Fibroblast of lung (primary cell): Measurements from ENCODE around the gene ZNF507.

Experiments
- EZH2 ChIP-seq: IDR thresholded peaks from 2 replicates; pipeline ENCODE4 v1.5.1; 2012; ENCODE audit warnings: low read length, control low read depth, mild to moderate bottlenecking; ENCODE audit errors: missing control alignments
- TF ChIP-seq, protein P1 (sequence below), 2 donors: IDR thresholded peaks in 1 of 2; conservative IDR thresholded peaks in 1 of 2; 1 replicate in 1 of 2; 2 replicates in 1 of 2; pipeline ENCODE4 v1.5.1; 2011 to 2012; ENCODE audit warnings: low read length in 2 of 2, control low read depth in 1 of 2, inconsistent platforms in 1 of 2, low read depth in 1 of 2, mild to moderate bottlenecking in 1 of 2

DNA sequence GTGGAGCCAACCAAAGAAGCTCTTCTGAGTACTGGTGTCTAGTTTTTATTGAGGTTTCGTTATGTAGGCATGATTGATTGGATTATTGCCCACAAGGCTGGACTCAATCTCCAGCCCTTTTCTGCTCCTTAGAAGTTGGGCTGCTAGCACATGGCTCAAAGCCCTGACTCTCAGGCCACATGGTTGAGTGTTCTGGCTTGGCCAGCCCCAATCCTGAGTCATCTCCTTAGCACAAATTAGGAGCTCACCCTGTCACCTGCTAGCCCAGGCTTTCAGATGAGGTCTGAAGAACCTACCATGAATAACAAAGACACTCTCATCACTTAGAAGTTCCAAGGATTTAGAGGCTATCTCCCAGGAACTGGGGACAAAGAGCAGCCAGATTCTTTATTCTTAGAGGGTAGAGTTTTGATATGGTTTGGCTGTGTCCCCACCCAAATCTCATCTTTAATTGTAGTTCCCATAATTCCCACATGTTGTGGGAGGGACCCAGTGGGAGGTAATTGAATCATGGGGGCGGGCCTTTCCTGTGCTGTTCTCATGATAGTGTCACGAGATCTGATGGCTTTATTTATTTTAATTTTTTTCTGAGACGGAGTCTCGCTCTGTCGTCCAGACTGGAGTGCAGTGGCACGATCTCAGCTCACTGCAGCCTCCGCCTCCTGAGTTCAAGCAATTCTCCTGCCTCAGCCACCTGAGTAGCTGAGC lies 71.5 kb downstream of the ZNF507 start:
- TF ChIP-seq, protein P1, sequence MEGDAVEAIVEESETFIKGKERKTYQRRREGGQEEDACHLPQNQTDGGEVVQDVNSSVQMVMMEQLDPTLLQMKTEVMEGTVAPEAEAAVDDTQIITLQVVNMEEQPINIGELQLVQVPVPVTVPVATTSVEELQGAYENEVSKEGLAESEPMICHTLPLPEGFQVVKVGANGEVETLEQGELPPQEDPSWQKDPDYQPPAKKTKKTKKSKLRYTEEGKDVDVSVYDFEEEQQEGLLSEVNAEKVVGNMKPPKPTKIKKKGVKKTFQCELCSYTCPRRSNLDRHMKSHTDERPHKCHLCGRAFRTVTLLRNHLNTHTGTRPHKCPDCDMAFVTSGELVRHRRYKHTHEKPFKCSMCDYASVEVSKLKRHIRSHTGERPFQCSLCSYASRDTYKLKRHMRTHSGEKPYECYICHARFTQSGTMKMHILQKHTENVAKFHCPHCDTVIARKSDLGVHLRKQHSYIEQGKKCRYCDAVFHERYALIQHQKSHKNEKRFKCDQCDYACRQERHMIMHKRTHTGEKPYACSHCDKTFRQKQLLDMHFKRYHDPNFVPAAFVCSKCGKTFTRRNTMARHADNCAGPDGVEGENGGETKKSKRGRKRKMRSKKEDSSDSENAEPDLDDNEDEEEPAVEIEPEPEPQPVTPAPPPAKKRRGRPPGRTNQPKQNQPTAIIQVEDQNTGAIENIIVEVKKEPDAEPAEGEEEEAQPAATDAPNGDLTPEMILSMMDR (conservative IDR thresholded peaks at IDR 0.05 in 1 of 2, IDR thresholded peaks at IDR 0.05 in 1 of 2; ENCODE audit: low read depth in 1 of 2, low read length in 2 of 2): no peak
- no peak for TF ChIP-seq EZH2
